Fibroblast of lung (primary cell): ENCODE results near the gene ATP11A. TPM values are rescaled to one million over a fixed set of nuclear protein-coding genes. Genes with fewer than 3 reads are reported as not detected.

Experiments used
- DNase-seq, 2 donors: peaks; one replicate each; pipeline versions ENCODE4 v3.0.0 to v3.0.0-alpha.2; 2010; ENCODE audit warnings: low read depth in 2 of 2
- H2AFZ ChIP-seq: 2 replicates; pipeline ENCODE4 v1.5.1; 2012; ENCODE audit warnings: low read length, control low read depth, inconsistent platforms
- H3K27ac ChIP-seq: 2 replicates; pipeline ENCODE4 v1.5.1; 2011; ENCODE audit warnings: low read length, control low read depth; ENCODE audit not compliant: insufficient read depth
- H3K27me3 ChIP-seq: 2 replicates; pipeline ENCODE4 v1.5.1; 2011; ENCODE audit warnings: mild to moderate bottlenecking, low read length; ENCODE audit not compliant: control insufficient read depth, insufficient read depth
- H3K36me3 ChIP-seq: 2 replicates; pipeline ENCODE4 v1.5.1; 2011; ENCODE audit warnings: low read length; ENCODE audit not compliant: control insufficient read depth, insufficient read depth
- H3K4me1 ChIP-seq: 2 replicates; pipeline ENCODE4 v1.5.1; 2011; ENCODE audit warnings: low read length; ENCODE audit not compliant: control insufficient read depth, insufficient read depth; ENCODE audit errors: extremely low read depth
- H3K4me2 ChIP-seq: 2 replicates; pipeline ENCODE4 v1.5.1; 2011; ENCODE audit warnings: low read length, control low read depth; ENCODE audit not compliant: insufficient read depth; ENCODE audit errors: extremely low read depth
- H3K4me3 ChIP-seq, 4 experiments: fragments of 200-600 bp in 1 of 4; sonication (generic) in 1 of 4; replicated peaks in 1 of 4; 2 replicates each; pipeline ENCODE4 v1.5.1; 2011 to 2016; ENCODE audit warnings: low read length in 4 of 4, low read depth in 3 of 4, mild to moderate bottlenecking in 3 of 4, control low read depth in 2 of 4, inconsistent platforms in 1 of 4, mixed read lengths in 1 of 4; ENCODE audit not compliant: insufficient read depth in 1 of 4; ENCODE audit errors: control extremely low read depth in 1 of 4
- H3K79me2 ChIP-seq: 2 replicates; pipeline ENCODE4 v1.5.1; 2012; ENCODE audit warnings: mild to moderate bottlenecking, low read length, inconsistent platforms; ENCODE audit not compliant: control insufficient read depth, insufficient read depth
- H3K9ac ChIP-seq: 2 replicates; pipeline ENCODE4 v1.5.1; 2011; ENCODE audit warnings: mild to moderate bottlenecking, low read length, control low read depth; ENCODE audit not compliant: insufficient read depth
- H3K9me3 ChIP-seq: 2 replicates; pipeline ENCODE4 v1.5.1; 2012; ENCODE audit warnings: low read depth, low read length; ENCODE audit not compliant: control insufficient read depth, insufficient read depth
- H4K20me1 ChIP-seq: 2 replicates; pipeline ENCODE4 v1.5.1; 2011; ENCODE audit warnings: low read length; ENCODE audit not compliant: control insufficient read depth, insufficient read depth; ENCODE audit errors: extremely low read depth
- EZH2 ChIP-seq: IDR thresholded peaks from 2 replicates; pipeline ENCODE4 v1.5.1; 2012; ENCODE audit warnings: low read length, control low read depth, mild to moderate bottlenecking; ENCODE audit errors: missing control alignments
- polyA plus RNA-seq, 2 donors: library from polyadenylated mRNA; depleted of rRNA in 1 of 2; stranded (reverse) in 1 of 2; unstranded in 1 of 2; fragments of >200 nt; gene quantifications; 2 replicates each; pipeline ENCODE4 v1.2.1, GENCODE V29; 2011 to 2012; ENCODE audit warnings: missing spikeins in 1 of 2
- total RNA-seq: library from RNA; depleted of rRNA; stranded (reverse); fragments of >200 nt; gene quantifications from 2 replicates; pipeline ENCODE4 v1.2.1, GENCODE V29; 2014
- TF ChIP-seq, protein P1 (sequence below), 2 donors: IDR thresholded peaks in 1 of 2; conservative IDR thresholded peaks in 1 of 2; 1 replicate in 1 of 2; 2 replicates in 1 of 2; pipeline ENCODE4 v1.5.1; 2011 to 2012; ENCODE audit warnings: low read length in 2 of 2, control low read depth in 1 of 2, inconsistent platforms in 1 of 2, low read depth in 1 of 2, mild to moderate bottlenecking in 1 of 2

The ATP11A gene
- total and polyA plus RNA-seq, 2 donors (not counting 1 experiment from before 2014, with no cell fraction given), result 2.3 to 7.8 TPM

DNA sequence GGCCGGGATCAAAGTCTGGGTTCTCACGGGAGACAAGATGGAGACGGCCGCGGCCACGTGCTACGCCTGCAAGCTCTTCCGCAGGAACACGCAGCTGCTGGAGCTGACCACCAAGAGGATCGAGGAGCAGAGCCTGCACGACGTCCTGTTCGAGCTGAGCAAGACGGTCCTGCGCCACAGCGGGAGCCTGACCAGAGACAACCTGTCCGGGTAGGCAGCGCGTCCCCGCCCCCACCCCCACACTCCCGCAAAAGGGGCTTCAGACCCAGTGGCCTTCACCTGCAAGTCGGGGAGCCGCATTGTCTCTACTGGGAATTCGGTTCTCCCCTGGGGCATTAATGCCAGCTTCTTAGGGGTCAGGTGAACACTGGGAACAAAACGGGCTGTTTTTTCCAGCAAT lies 164.5 kb downstream of the ATP11A start:
- TF ChIP-seq EZH2, result no peak
- TF ChIP-seq, protein P1, sequence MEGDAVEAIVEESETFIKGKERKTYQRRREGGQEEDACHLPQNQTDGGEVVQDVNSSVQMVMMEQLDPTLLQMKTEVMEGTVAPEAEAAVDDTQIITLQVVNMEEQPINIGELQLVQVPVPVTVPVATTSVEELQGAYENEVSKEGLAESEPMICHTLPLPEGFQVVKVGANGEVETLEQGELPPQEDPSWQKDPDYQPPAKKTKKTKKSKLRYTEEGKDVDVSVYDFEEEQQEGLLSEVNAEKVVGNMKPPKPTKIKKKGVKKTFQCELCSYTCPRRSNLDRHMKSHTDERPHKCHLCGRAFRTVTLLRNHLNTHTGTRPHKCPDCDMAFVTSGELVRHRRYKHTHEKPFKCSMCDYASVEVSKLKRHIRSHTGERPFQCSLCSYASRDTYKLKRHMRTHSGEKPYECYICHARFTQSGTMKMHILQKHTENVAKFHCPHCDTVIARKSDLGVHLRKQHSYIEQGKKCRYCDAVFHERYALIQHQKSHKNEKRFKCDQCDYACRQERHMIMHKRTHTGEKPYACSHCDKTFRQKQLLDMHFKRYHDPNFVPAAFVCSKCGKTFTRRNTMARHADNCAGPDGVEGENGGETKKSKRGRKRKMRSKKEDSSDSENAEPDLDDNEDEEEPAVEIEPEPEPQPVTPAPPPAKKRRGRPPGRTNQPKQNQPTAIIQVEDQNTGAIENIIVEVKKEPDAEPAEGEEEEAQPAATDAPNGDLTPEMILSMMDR (conservative IDR thresholded peaks at IDR 0.05 in 1 of 2, IDR thresholded peaks at IDR 0.05 in 1 of 2; ENCODE audit: low read depth in 1 of 2, low read length in 2 of 2), result no peak
- Histone ChIP-seq H3K9me3 (no peaks in the 10 kb centered on the region), H2AFZ (no peak overlapping the region), H3K36me3 (no peaks in the 10 kb centered on the region), H3K4me1 (no peaks in the 10 kb centered on the region), H3K27me3 (no peaks in the 10 kb centered on the region), H3K27ac (no peak overlapping the region), H3K79me2 (no peaks in the 10 kb centered on the region), H4K20me1 (no peaks in the 10 kb centered on the region), H3K4me3 (no peak overlapping the region), H3K9ac (no peak overlapping the region), H3K4me2 (no peak overlapping the region)
- DNase-seq, result no peak

- no peak for DNase-seq
- no peak overlapping the region for H2AFZ ChIP-seq
- H3K4me2 ChIP-seq, result no peak overlapping the region
- no peak overlapping the region for H3K9ac ChIP-seq
- no peaks in the 10 kb centered on the region for H3K27me3 ChIP-seq
- H3K4me1 ChIP-seq, result no peaks in the 10 kb centered on the region
- H3K4me3 ChIP-seq, result no peak overlapping the region
- TF ChIP-seq EZH2, result no peak
- TF ChIP-seq, protein P1 (conservative IDR thresholded peaks at IDR 0.05 in 1 of 2, IDR thresholded peaks at IDR 0.05 in 1 of 2; ENCODE audit: low read depth in 1 of 2, low read length in 2 of 2), result no peak
- no peaks in the 10 kb centered on the region for H4K20me1 ChIP-seq
- no peaks in the 10 kb centered on the region for H3K79me2 ChIP-seq
- no peak overlapping the region for H3K27ac ChIP-seq
- no peaks in the 10 kb centered on the region for H3K36me3 ChIP-seq
- no peaks in the 10 kb centered on the region for H3K9me3 ChIP-seq
These were observed 166.0 kb downstream of the ATP11A start for GRCh38 chr13:112855859-112856258.

- H3K36me3 ChIP-seq, result no peaks in the 10 kb centered on the region
- no peak overlapping the region for H2AFZ ChIP-seq
- H4K20me1 ChIP-seq, result no peaks in the 10 kb centered on the region
- H3K27me3 ChIP-seq, result no peaks in the 10 kb centered on the region
- TF ChIP-seq EZH2, result no peak
- TF ChIP-seq, protein P1 (conservative IDR thresholded peaks at IDR 0.05 in 1 of 2, IDR thresholded peaks at IDR 0.05 in 1 of 2; ENCODE audit: low read depth in 1 of 2, low read length in 2 of 2), result no peak
- no peak overlapping the region for H3K4me3 ChIP-seq
- no peak overlapping the region for H3K9ac ChIP-seq
- H3K4me2 ChIP-seq, result no peak overlapping the region
- H3K4me1 ChIP-seq, result no peaks in the 10 kb centered on the region
- H3K27ac ChIP-seq, result no peak overlapping the region
- no peaks in the 10 kb centered on the region for H3K9me3 ChIP-seq
- no peaks in the 10 kb centered on the region for H3K79me2 ChIP-seq
- DNase-seq, result no peak
These were observed 168.2 kb downstream of the ATP11A start for GRCh38 chr13:112857914-112858490.
